NCI-H2196 treated with DMSO at 0.1 percent for 48 hours (cell line): ENCODE measurements around the gene GYG2.
"Not testable (repeated sequence)": the region's sequence is repeated elsewhere in the genome, so short reads cannot be mapped to it uniquely, and the experiment has no call there.

Source experiments
- DNase-seq: peaks from one replicate; lab custom pipeline; 2025; ENCODE audit not compliant: unreplicated experiment; lab: John Stamatoyannopoulos, UW

Gene GYG2

GRCh38 chrX:2828344-2828958, at the start of gene GYG2:
Gene GYG2, plus strand, starts transcription at chrX:2828930. Its CDS starts 1,259 bp downstream, at chrX:2830189.
- no peak for DNase-seq

- not testable (repeated sequence) for DNase-seq
These were observed 48.1 kb upstream of the GYG2 start for GRCh38 chrX:2780472-2781225.

GRCh38 chrX:2781226-2781571, 47.5 kb upstream of the GYG2 start:
- no peak for DNase-seq

GRCh38 chrX:2781698-2782097, 47.0 kb upstream of the GYG2 start:
- no peak for DNase-seq

GRCh38 chrX:2782171-2782570, 46.6 kb upstream of the GYG2 start:
- no peak for DNase-seq

GRCh38 chrX:2782778-2783177, 46.0 kb upstream of the GYG2 start:
- no peak for DNase-seq

GRCh38 chrX:2784026-2784425, 44.7 kb upstream of the GYG2 start:
- DNase-seq, result no peak

- DNase-seq, result no peak
These were observed 43.2 kb upstream of the GYG2 start for GRCh38 chrX:2785538-2785937.

GRCh38 chrX:2788980-2789379, 39.8 kb upstream of the GYG2 start:
- DNase-seq, result no peak

- DNase-seq, result no peak
These were observed 39.2 kb upstream of the GYG2 start for GRCh38 chrX:2789569-2789968.

- no peak for DNase-seq
These were observed 35.0 kb upstream of the GYG2 start for GRCh38 chrX:2793752-2794151.

- DNase-seq, result no peak
These were observed 34.4 kb upstream of the GYG2 start for GRCh38 chrX:2794336-2794735.

- not testable (repeated sequence) for DNase-seq
These were observed 31.9 kb upstream of the GYG2 start for GRCh38 chrX:2796808-2797207.

GRCh38 chrX:2799369-2799768, 29.4 kb upstream of the GYG2 start:
- DNase-seq, result no peak

- not testable (repeated sequence) for DNase-seq
These were observed 28.8 kb upstream of the GYG2 start for GRCh38 chrX:2799980-2800379.

- no peak for DNase-seq
These were observed 27.5 kb upstream of the GYG2 start for GRCh38 chrX:2801223-2801622.

GRCh38 chrX:2802376-2803090, 26.2 kb upstream of the GYG2 start:
- not testable (repeated sequence) for DNase-seq

GRCh38 chrX:2803486-2803885, 25.2 kb upstream of the GYG2 start:
- DNase-seq, result not testable (repeated sequence)

GRCh38 chrX:2804106-2804843, 24.5 kb upstream of the GYG2 start:
- not testable (repeated sequence) for DNase-seq

- DNase-seq, result not testable (repeated sequence)
These were observed 23.9 kb upstream of the GYG2 start for GRCh38 chrX:2804858-2805257.

GRCh38 chrX:2811271-2811670, 17.5 kb upstream of the GYG2 start:
- no peak for DNase-seq
